Activated T-helper 2 cell treated with anti-CD3 and anti-CD28 coated beads, Interferon-gamma antibody, Interleukin-2, Interleukin-4, amounts not matched to agents 10 μg/mL and 5 μg/mL and 100 μg/mL, durations not matched to agents 14 hours and 24 hours and 36 hours (primary cell): ENCODE data around the gene PTK6. TPM values are rescaled to one million over a fixed set of nuclear protein-coding genes. Genes with fewer than 3 reads are reported as not detected.
"Not testable (repeated sequence)": the region's sequence is repeated elsewhere in the genome, so short reads cannot be mapped to it uniquely, and the experiment has no call there.

ENCODE experiments used
- DNase-seq: peaks from one replicate; pipeline ENCODE4 v3.0.0; 2021; ENCODE audit warnings: low spot score
- H3K27ac Mint-ChIP-seq: one replicate; pipeline ENCODE4 v1.8.0; 2021; ENCODE audit warnings: mixed read lengths
- H3K27me3 Mint-ChIP-seq: one replicate; pipeline ENCODE4 v1.8.0; 2021; ENCODE audit warnings: low read depth, mixed read lengths
- H3K36me3 Mint-ChIP-seq: one replicate; pipeline ENCODE4 v1.8.0; 2021; ENCODE audit warnings: low read depth, mixed read lengths
- H3K4me1 Mint-ChIP-seq: one replicate; pipeline ENCODE4 v1.8.0; 2021; ENCODE audit warnings: low read depth, mixed read lengths
- H3K4me3 Mint-ChIP-seq: one replicate; pipeline ENCODE4 v1.8.0; 2021; ENCODE audit warnings: low read depth, mild to moderate bottlenecking, moderate library complexity, mixed read lengths
- H3K9me3 Mint-ChIP-seq: one replicate; pipeline ENCODE4 v1.8.0; 2021; ENCODE audit warnings: mixed read lengths
- intact Hi-C: fragments of 100-400 bp; cut with micrococcal nuclease; formaldehyde crosslinking; loops from one replicate; pipeline ENCODE4 v1.15.1; 2023
- total RNA-seq: library from RNA; stranded (reverse); gene quantifications from 2 replicates; pipeline ENCODE4 v1.2.3, GENCODE V29; 2022

Gene PTK6
- total RNA-seq, 1 donor from 2014 or later, result 0.46 TPM

GRCh38 chr20:63566395-63567135 lies 29.4 kb upstream of the PTK6 start:
- Mint-ChIP-seq H3K4me3 (no peak overlapping the region), H3K27ac (no peak overlapping the region), H3K4me1 (peaks cover 12% of the 10 kb centered on the region), H3K9me3 (no peaks in the 10 kb centered on the region), H3K27me3 (peaks cover 3% of the 10 kb centered on the region), H3K36me3 (peaks cover 2% of the 10 kb centered on the region)
- DNase-seq, result no peak
- intact Hi-C loops, result loop anchor here (5.0 kb wide), 1 partner anchor 71 kb away; no protein-coding TSS in a partner anchor

GRCh38 chr20:63565699-63566335 lies 28.6 kb upstream of the PTK6 start:
- H3K36me3 Mint-ChIP-seq, result peaks cover 6% of the 10 kb centered on the region
- no peak overlapping the region for H3K4me3 Mint-ChIP-seq
- intact Hi-C loops, result loop anchor here (5.0 kb wide), 1 partner anchor 71 kb away; no protein-coding TSS in a partner anchor
- peaks cover 12% of the 10 kb centered on the region for H3K4me1 Mint-ChIP-seq
- DNase-seq, result no peak
- H3K27ac Mint-ChIP-seq, result no peak overlapping the region
- no peaks in the 10 kb centered on the region for H3K9me3 Mint-ChIP-seq
- peaks cover 3% of the 10 kb centered on the region for H3K27me3 Mint-ChIP-seq

GRCh38 chr20:63565021-63565698 lies 28.0 kb upstream of the PTK6 start:
- Mint-ChIP-seq H3K4me1 (peaks cover 12% of the 10 kb centered on the region), H3K36me3 (peaks cover 10% of the 10 kb centered on the region), H3K4me3 (no peak overlapping the region), H3K9me3 (no peaks in the 10 kb centered on the region), H3K27ac (no peak overlapping the region), H3K27me3 (peaks cover 3% of the 10 kb centered on the region)
- intact Hi-C loops, result loop anchor here (5.0 kb wide), 1 partner anchor 72 kb away; no protein-coding TSS in a partner anchor
- no peak for DNase-seq

GRCh38 chr20:63564036-63564810 lies 27.0 kb upstream of the PTK6 start:
- Mint-ChIP-seq H3K27me3 (peaks cover 2% of the 10 kb centered on the region), H3K9me3 (no peaks in the 10 kb centered on the region), H3K36me3 (peaks cover 11% of the 10 kb centered on the region), H3K4me1 (peaks cover 12% of the 10 kb centered on the region), H3K4me3 (no peak overlapping the region), H3K27ac (no peak overlapping the region)
- intact Hi-C loops, result no loop called here
- no peak for DNase-seq

GRCh38 chr20:63563225-63563935 lies 26.2 kb upstream of the PTK6 start:
- no peaks in the 10 kb centered on the region for H3K9me3 Mint-ChIP-seq
- no peak overlapping the region for H3K4me3 Mint-ChIP-seq
- DNase-seq, result no peak
- peaks cover 12% of the 10 kb centered on the region for H3K4me1 Mint-ChIP-seq
- no peak overlapping the region for H3K27ac Mint-ChIP-seq
- H3K36me3 Mint-ChIP-seq, result peaks cover 16% of the 10 kb centered on the region
- intact Hi-C loops, result no loop called here
- no peaks in the 10 kb centered on the region for H3K27me3 Mint-ChIP-seq

GRCh38 chr20:63562461-63563224 lies 25.5 kb upstream of the PTK6 start:
- Mint-ChIP-seq H3K36me3 (peaks cover 16% of the 10 kb centered on the region), H3K27me3 (no peaks in the 10 kb centered on the region), H3K4me1 (peaks cover 6% of the 10 kb centered on the region), H3K27ac (no peak overlapping the region), H3K4me3 (no peak overlapping the region), H3K9me3 (no peaks in the 10 kb centered on the region)
- no peak for DNase-seq
- intact Hi-C loops, result no loop called here

GRCh38 chr20:63561624-63562396 lies 24.6 kb upstream of the PTK6 start:
- Mint-ChIP-seq H3K4me3 (no peak overlapping the region), H3K27ac (no peak overlapping the region), H3K36me3 (peaks cover 16% of the 10 kb centered on the region), H3K9me3 (no peaks in the 10 kb centered on the region), H3K27me3 (no peaks in the 10 kb centered on the region), H3K4me1 (no peaks in the 10 kb centered on the region)
- no peak for DNase-seq
- intact Hi-C loops, result no loop called here

GRCh38 chr20:63560856-63561609 lies 23.9 kb upstream of the PTK6 start:
- no peak for DNase-seq
- H3K27me3 Mint-ChIP-seq, result no peaks in the 10 kb centered on the region
- H3K4me3 Mint-ChIP-seq, result no peak overlapping the region
- H3K9me3 Mint-ChIP-seq, result no peaks in the 10 kb centered on the region
- no peak overlapping the region for H3K27ac Mint-ChIP-seq
- peaks cover 16% of the 10 kb centered on the region for H3K36me3 Mint-ChIP-seq
- intact Hi-C loops, result no loop called here
- H3K4me1 Mint-ChIP-seq, result no peaks in the 10 kb centered on the region

- Mint-ChIP-seq H3K9me3 (no peaks in the 10 kb centered on the region), H3K4me1 (no peaks in the 10 kb centered on the region), H3K4me3 (no peak overlapping the region), H3K36me3 (peaks cover 16% of the 10 kb centered on the region), H3K27ac (no peak overlapping the region), H3K27me3 (no peaks in the 10 kb centered on the region)
- DNase-seq, result no peak
- intact Hi-C loops, result no loop called here
Measured at GRCh38 chr20:63560333-63560805, 23.2 kb upstream of the PTK6 start.

GRCh38 chr20:63559485-63560332 lies 22.5 kb upstream of the PTK6 start:
- DNase-seq, H3K27ac Mint-ChIP-seq, H3K4me3 Mint-ChIP-seq, H3K27me3 Mint-ChIP-seq, intact Hi-C loops, H3K9me3 Mint-ChIP-seq, H3K4me1 Mint-ChIP-seq: not testable (repeated sequence)
- H3K36me3 Mint-ChIP-seq, result peaks cover 16% of the 10 kb centered on the region
